GM19193 (cell line): ENCODE data around the gene ARHGAP4.

Source experiments
- POLR2A ChIP-seq: IDR thresholded peaks from 4 replicates; pipeline ENCODE4 v1.6.1; 2011; ENCODE audit not compliant: insufficient read depth, insufficient read length; ENCODE audit errors: extremely low read depth

Gene ARHGAP4

GRCh38 chrX:153925739-153926551 is at the start of gene ARHGAP4:
Gene ARHGAP4, minus strand, starts transcription at chrX:153926264. Its CDS starts 62 bp downstream, at chrX:153926202.
- TF ChIP-seq POLR2A = peak; percentile 27

GRCh38 chrX:153974726-153975286 is 48.7 kb upstream of the ARHGAP4 start:
- TF ChIP-seq POLR2A = no peak

GRCh38 chrX:153974003-153974725 is 48.1 kb upstream of the ARHGAP4 start:
- no peak for TF ChIP-seq POLR2A

GRCh38 chrX:153973127-153974002 is 47.3 kb upstream of the ARHGAP4 start:
- TF ChIP-seq POLR2A = peak; percentile 26

- peak; percentile 66 for TF ChIP-seq POLR2A
Observed at GRCh38 chrX:153972368-153973126, 46.5 kb upstream of the ARHGAP4 start, which contains the start of gene TMEM187. Gene TMEM187, plus strand, starts transcription at chrX:153972754. Its CDS starts 9,309 bp downstream, at chrX:153982063.

GRCh38 chrX:153971450-153972367 is 45.6 kb upstream of the ARHGAP4 start, which contains the start of gene HCFC1:
Gene HCFC1, minus strand, starts transcription at chrX:153971818. Its CDS starts 978 bp downstream, at chrX:153970840.
- peak; percentile 51 for TF ChIP-seq POLR2A

- TF ChIP-seq POLR2A = no peak
Observed at GRCh38 chrX:153971124-153971449, 45.0 kb upstream of the ARHGAP4 start.

GRCh38 chrX:153970357-153971123 is 44.5 kb upstream of the ARHGAP4 start:
- TF ChIP-seq POLR2A = peak; percentile 4

- no peak for TF ChIP-seq POLR2A
Observed at GRCh38 chrX:153969904-153970356, 43.9 kb upstream of the ARHGAP4 start.

- no peak for TF ChIP-seq POLR2A
Observed at GRCh38 chrX:153969125-153969903, 43.2 kb upstream of the ARHGAP4 start.

GRCh38 chrX:153968754-153969124 is 42.7 kb upstream of the ARHGAP4 start:
- no peak for TF ChIP-seq POLR2A
